Transverse colon (tissue), 4 donors: Measurements from ENCODE around the gene TRAF3IP3.

Experiments
- POLR2AphosphoS5 ChIP-seq, 3 donors: sonication (generic); formaldehyde crosslinking; IDR thresholded peaks; one replicate each; pipeline ENCODE4 v1.6.1; 2016; ENCODE audit warnings: antibody characterized with exemption in 3 of 3
- TF ChIP-seq, protein P1 (sequence below), 5 experiments: fragments of 200-600 bp in 3 of 5; fragments of 450-650 bp in 2 of 5; sonication (generic) in 3 of 5; IDR thresholded peaks; 1 replicate in 2 of 5; 2 replicates in 3 of 5; pipeline ENCODE4 v1.5.1; 2016 to 2017; ENCODE audit warnings: antibody characterized with exemption in 5 of 5, inconsistent platforms in 3 of 5, mild to moderate bottlenecking in 2 of 5, moderate library complexity in 1 of 5

DNA sequence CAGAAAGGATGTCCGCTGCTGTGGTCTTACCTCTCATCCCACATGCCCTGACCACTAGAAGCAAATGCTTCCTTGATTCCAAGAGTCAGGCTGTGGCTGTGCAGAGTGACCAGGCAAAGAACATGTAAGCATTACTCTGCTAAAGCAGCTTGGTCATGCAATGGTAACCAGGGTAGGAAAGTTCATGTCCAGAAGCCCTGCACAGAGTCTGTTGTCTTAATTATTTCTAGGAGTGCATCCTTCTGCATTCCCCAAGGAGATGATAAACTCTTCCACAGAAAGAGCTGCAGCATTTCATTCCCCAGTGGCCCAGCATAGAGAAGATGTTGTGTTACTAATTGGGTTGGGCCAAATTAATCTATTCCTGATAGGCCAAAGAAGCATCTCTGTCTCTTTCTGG lies 61.8 kb downstream of the TRAF3IP3 start:
- TF ChIP-seq, protein P1, sequence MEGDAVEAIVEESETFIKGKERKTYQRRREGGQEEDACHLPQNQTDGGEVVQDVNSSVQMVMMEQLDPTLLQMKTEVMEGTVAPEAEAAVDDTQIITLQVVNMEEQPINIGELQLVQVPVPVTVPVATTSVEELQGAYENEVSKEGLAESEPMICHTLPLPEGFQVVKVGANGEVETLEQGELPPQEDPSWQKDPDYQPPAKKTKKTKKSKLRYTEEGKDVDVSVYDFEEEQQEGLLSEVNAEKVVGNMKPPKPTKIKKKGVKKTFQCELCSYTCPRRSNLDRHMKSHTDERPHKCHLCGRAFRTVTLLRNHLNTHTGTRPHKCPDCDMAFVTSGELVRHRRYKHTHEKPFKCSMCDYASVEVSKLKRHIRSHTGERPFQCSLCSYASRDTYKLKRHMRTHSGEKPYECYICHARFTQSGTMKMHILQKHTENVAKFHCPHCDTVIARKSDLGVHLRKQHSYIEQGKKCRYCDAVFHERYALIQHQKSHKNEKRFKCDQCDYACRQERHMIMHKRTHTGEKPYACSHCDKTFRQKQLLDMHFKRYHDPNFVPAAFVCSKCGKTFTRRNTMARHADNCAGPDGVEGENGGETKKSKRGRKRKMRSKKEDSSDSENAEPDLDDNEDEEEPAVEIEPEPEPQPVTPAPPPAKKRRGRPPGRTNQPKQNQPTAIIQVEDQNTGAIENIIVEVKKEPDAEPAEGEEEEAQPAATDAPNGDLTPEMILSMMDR (IDR thresholded peaks at IDR 0.05), result no peak
- no peak for TF ChIP-seq POLR2AphosphoS5 (IDR thresholded peaks at IDR 0.05)
